Lower lobe of right lung (tissue), 2 donors: ENCODE data around the gene ETV6. TPM values are rescaled to one million over a fixed set of nuclear protein-coding genes. Genes with fewer than 3 reads are reported as not detected.

Experiments used
- ATAC-seq, 2 donors: fragments of 200-7000 bp; cut with Tn5 transposase; one replicate each; pipeline ENCODE4 v1.9.1; 2020 to 2022; ENCODE audit warnings: mild to moderate bottlenecking in 2 of 2, moderate library complexity in 2 of 2
- DNase-seq: peaks from one replicate; pipeline ENCODE4 v3.0.0-alpha.2; 2020
- H3K27ac ChIP-seq: fragments of 200-600 bp; one replicate; pipeline ENCODE4 v1.8.0; 2022
- H3K27me3 ChIP-seq: fragments of 200-600 bp; one replicate; pipeline ENCODE4 v1.8.0; 2022; ENCODE audit warnings: low read depth
- H3K36me3 ChIP-seq: fragments of 200-600 bp; one replicate; pipeline ENCODE4 v1.8.0; 2022; ENCODE audit warnings: mild to moderate bottlenecking
- H3K4me1 ChIP-seq: fragments of 200-600 bp; one replicate; pipeline ENCODE4 v1.8.0; 2022
- H3K4me3 ChIP-seq: fragments of 200-600 bp; one replicate; pipeline ENCODE4 v1.8.0; 2022; ENCODE audit warnings: mild to moderate bottlenecking
- H3K9me3 ChIP-seq: fragments of 200-600 bp; one replicate; pipeline ENCODE4 v1.8.0; 2022
- CTCF ChIP-seq: fragments of 200-600 bp; IDR thresholded peaks from one replicate; pipeline ENCODE4 v1.8.0; 2022; ENCODE audit warnings: antibody characterized with exemption, mild to moderate bottlenecking
- intact Hi-C: fragments of 100-400 bp; cut with DNase I; formaldehyde crosslinking; loops from one replicate; pipeline ENCODE4 v1.11.0; 2022
- total RNA-seq: library from RNA; stranded (reverse); fragmentation: NEBNext Ultra II Directional; extraction: Animal tissue kit (Norgen Biotek cat#: 25700); gene quantifications from one replicate; pipeline ENCODE4 v1.2.1, GENCODE V29; 2021
- donor health status: DM: no; HTN: yes; CAD: no; lungs with severe emphysema.

Gene ETV6
- total RNA-seq, 1 donor from 2014 or later, result 48.4 TPM

- no peak for TF ChIP-seq CTCF
- peaks cover 6% of the 10 kb centered on the region for H3K36me3 ChIP-seq
- peaks cover 88% of the 10 kb centered on the region for H3K4me1 ChIP-seq
- DNase-seq, result no peak
- no peak overlapping the region for H3K4me3 ChIP-seq
- no peaks in the 10 kb centered on the region for H3K9me3 ChIP-seq
- no peaks in the 10 kb centered on the region for H3K27me3 ChIP-seq
- H3K27ac ChIP-seq, result no peak overlapping the region
- ATAC-seq, result no peak
- intact Hi-C loops, result no loop called here
Observed at GRCh38 chr12:11656550-11656949, 7.1 kb downstream of the ETV6 start.

DNA sequence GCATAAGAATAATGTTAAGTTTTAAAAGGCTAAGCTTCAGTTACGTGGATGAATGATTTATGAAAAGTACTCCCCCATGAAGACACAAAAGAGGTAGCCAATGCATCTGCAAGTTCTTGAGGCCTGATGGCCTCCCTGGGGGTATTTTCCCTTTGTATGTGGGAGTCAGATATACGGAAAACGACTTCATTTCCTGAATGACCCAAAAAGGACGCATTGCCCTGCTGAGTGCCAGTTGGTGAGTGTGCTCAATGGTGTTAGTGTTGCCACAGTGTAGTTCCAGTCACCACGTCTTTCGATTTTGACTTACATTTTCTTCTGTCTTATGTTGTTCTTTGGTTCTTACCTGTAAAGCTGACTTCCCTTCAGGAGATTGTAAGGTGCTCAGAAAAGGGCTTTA, 8.0 kb downstream of the ETV6 start:
- no peak for DNase-seq
- Histone ChIP-seq H3K36me3 (peaks cover 10% of the 10 kb centered on the region), H3K27me3 (no peaks in the 10 kb centered on the region), H3K4me1 (peaks cover 89% of the 10 kb centered on the region), H3K4me3 (no peak overlapping the region), H3K9me3 (no peaks in the 10 kb centered on the region), H3K27ac (no peak overlapping the region)
- intact Hi-C loops, result no loop called here
- no peak for TF ChIP-seq CTCF
- no peak for ATAC-seq

DNA sequence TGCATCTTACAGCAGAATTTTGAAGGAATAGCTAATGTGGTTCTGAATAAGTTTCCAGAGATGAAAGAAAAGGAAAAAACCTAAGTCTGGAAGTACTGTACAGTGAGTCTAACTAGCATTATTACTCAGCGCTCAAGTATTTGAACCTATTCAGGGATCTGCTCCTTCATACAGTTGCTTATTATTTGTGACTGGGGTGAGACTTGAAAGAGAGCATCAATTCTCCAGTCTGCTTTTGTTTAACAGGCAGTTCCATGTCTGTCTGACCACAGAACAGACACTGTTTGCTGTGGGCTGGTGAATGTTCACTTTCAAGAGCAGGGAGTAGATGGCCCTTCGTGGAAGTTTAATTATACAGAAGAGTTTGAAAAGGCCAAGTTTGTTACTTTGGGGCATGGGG, 9.3 kb downstream of the ETV6 start:
- no peak for TF ChIP-seq CTCF
- intact Hi-C loops, result no loop called here
- no peak for DNase-seq

DNA sequence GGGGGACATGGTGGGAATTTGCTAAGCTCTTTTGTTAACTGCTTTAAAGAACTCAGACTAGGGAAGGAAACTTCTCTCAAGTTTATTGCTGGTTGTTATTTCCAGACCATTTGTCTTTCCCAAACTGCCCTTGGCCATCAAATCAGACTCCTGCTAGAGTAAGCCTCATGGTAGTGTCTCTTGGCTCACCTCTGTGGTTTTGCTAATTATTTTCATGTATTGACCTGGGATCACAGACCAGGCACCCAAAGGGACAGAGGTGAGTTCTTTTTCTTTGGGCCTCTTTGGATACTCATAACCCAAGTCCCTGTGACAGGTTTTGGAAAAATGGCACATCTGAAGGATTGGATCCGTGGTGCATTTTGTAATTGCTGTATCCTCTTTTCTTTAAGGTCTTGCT, 11.2 kb downstream of the ETV6 start:
- no peak for ATAC-seq

More for the DNA sequence above, 9.3 kb downstream of the ETV6 start:
- no peak overlapping the region for H3K4me3 ChIP-seq
- H3K36me3 ChIP-seq, result peaks cover 10% of the 10 kb centered on the region
- H3K9me3 ChIP-seq, result no peaks in the 10 kb centered on the region
- H3K27ac ChIP-seq, result no peak overlapping the region
- peaks cover 86% of the 10 kb centered on the region for H3K4me1 ChIP-seq
- no peaks in the 10 kb centered on the region for H3K27me3 ChIP-seq
- no peak for ATAC-seq

GRCh38 chr12:11661491-11662089, 12.1 kb downstream of the ETV6 start:
- no peak overlapping the region for H3K27ac ChIP-seq
- H3K27me3 ChIP-seq, result no peaks in the 10 kb centered on the region
- H3K9me3 ChIP-seq, result no peaks in the 10 kb centered on the region
- peaks cover 10% of the 10 kb centered on the region for H3K36me3 ChIP-seq
- H3K4me1 ChIP-seq, result peaks cover 63% of the 10 kb centered on the region
- intact Hi-C loops, result no loop called here
- ATAC-seq (no peak), DNase-seq (no peak)
- TF ChIP-seq CTCF, result no peak
- no peak overlapping the region for H3K4me3 ChIP-seq

More for the DNA sequence above, 11.2 kb downstream of the ETV6 start:
- Histone ChIP-seq H3K4me3 (no peak overlapping the region), H3K36me3 (peaks cover 10% of the 10 kb centered on the region), H3K4me1 (peaks cover 71% of the 10 kb centered on the region), H3K9me3 (no peaks in the 10 kb centered on the region), H3K27me3 (no peaks in the 10 kb centered on the region), H3K27ac (no peak overlapping the region)
- DNase-seq, result no peak
- TF ChIP-seq CTCF, result no peak
- intact Hi-C loops, result no loop called here
